SU-DHL-6 (cell line): ENCODE measurements around the gene TARBP1.

Source experiments
- H2AFZ ChIP-seq: fragments of 200-600 bp; sonication (generic); 2 replicates; pipeline ENCODE4 v1.6.1; 2014; ENCODE audit warnings: low read depth, mild to moderate bottlenecking, moderate library complexity, mixed read lengths, antibody characterized with exemption, low read length; ENCODE audit not compliant: severe bottlenecking
- H3F3A ChIP-seq: fragments of 200-600 bp; shearing (Covaris generic); 2 replicates; pipeline ENCODE4 v1.6.0; 2016; ENCODE audit warnings: antibody characterized with exemption, mild to moderate bottlenecking; ENCODE audit not compliant: insufficient read depth
- H3K27ac ChIP-seq: fragments of 200-600 bp; sonication (generic); 2 replicates; pipeline ENCODE4 v1.5.1; 2016; ENCODE audit warnings: low read depth, mild to moderate bottlenecking, low read length, moderate library complexity, mixed read lengths
- H3K27me3 ChIP-seq: fragments of 200-600 bp; sonication (generic), shearing (Covaris generic); 2 replicates; pipeline ENCODE4 v1.6.0; 2014; ENCODE audit warnings: mild to moderate bottlenecking, low read length
- H3K36me3 ChIP-seq: fragments of 200-600 bp; sonication (generic); 2 replicates; pipeline ENCODE4 v1.6.1; 2014; ENCODE audit warnings: mild to moderate bottlenecking, low read length, mixed read lengths
- H3K4me2 ChIP-seq: fragments of 300-600, 200-600 bp; shearing (Covaris generic), sonication (generic); 2 replicates; pipeline ENCODE4 v1.6.0; 2014; ENCODE audit warnings: low read length, low read depth, mild to moderate bottlenecking; ENCODE audit not compliant: poor library complexity, severe bottlenecking
- H3K4me3 ChIP-seq: fragments of 200-600 bp; sonication (generic); 2 replicates; pipeline ENCODE4 v1.5.1; 2014; ENCODE audit warnings: antibody characterized with exemption, low read length, mild to moderate bottlenecking, mixed read lengths; ENCODE audit not compliant: insufficient read depth, poor library complexity, severe bottlenecking
- H3K79me2 ChIP-seq: fragments of 200-600 bp; sonication (generic); 2 replicates; pipeline ENCODE4 v1.6.1; 2014; ENCODE audit warnings: mild to moderate bottlenecking, low read length, moderate library complexity; ENCODE audit not compliant: insufficient read depth
- H3K9ac ChIP-seq: fragments of 200-600 bp; sonication (generic); 2 replicates; pipeline ENCODE4 v1.7.0; 2014; ENCODE audit warnings: mild to moderate bottlenecking, low read length
- H3K9me2 ChIP-seq: fragments of 200-600 bp; sonication (generic); replicated peaks from 2 replicates; pipeline ENCODE4 v1.6.1; 2014; ENCODE audit warnings: low read length; ENCODE audit not compliant: insufficient read depth
- H3K9me3 ChIP-seq: fragments of 200-600 bp; sonication (generic); 2 replicates; pipeline ENCODE4 v1.6.1; 2014; ENCODE audit warnings: low read length, mixed read lengths; ENCODE audit not compliant: insufficient read depth
- H4K20me1 ChIP-seq: fragments of 200-600 bp; sonication (generic); 2 replicates; pipeline ENCODE4 v1.6.1; 2014; ENCODE audit warnings: low read depth, mild to moderate bottlenecking, antibody characterized with exemption, low read length, moderate library complexity, mixed read lengths
- EZH2phosphoT487 ChIP-seq: fragments of 200-600 bp; sonication (generic), shearing (Covaris generic); conservative IDR thresholded peaks from 2 replicates; pipeline ENCODE4 v1.6.1; 2018; ENCODE audit warnings: mild to moderate bottlenecking, antibody characterized with exemption, low read length, moderate library complexity, mixed read lengths
- TF ChIP-seq, protein P1 (sequence below): fragments of 200-600 bp; sonication (generic); IDR thresholded peaks from one replicate; pipeline ENCODE4 v1.5.1; 2017; ENCODE audit warnings: antibody characterized with exemption, mild to moderate bottlenecking, low read length, moderate library complexity; ENCODE audit not compliant: insufficient read depth, poor library complexity, severe bottlenecking

TARBP1 gene

DNA sequence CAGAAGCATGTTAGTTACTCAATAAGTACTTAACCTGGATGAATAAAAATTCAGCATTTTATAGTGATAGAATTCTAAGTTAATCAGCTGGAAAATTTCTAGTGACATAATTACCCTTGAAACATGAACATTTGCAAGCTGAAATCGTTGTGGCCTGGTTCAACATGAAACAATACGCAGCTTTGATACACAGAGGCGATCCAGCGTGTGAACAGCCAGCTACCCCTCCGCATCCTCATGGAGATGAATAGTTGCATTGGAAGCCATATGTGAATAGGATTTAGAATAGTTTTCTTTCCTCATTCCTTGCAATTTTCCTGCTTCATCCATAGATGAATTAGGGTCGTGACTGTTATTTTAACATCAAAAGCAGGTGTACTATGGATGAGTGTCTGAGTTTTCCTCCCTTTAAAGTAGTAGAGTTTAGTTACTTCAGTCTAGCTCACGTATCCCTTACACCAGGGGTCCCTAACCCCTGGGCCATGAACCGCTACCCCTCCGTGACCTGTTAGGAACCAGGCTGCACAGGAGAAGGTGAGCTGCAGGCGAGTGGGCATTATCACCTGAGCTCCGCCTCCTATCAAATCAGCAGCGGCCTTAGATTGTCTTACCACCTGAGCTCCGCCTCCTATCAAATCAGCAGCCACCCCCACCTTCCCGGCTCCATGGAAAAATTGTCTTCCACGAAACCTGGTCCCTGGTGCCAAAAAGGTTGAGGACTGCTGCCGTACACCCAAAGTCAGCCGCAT, 6.2 kb upstream of the TARBP1 start:
- Histone ChIP-seq H3K4me3 (no peak overlapping the region), H3K27ac (no peak overlapping the region), H4K20me1 (no peaks in the 10 kb centered on the region), H3K79me2 (no peaks in the 10 kb centered on the region), H3K9me3 (no peaks in the 10 kb centered on the region), H3K4me2 (no peak overlapping the region), H3K36me3 (no peaks in the 10 kb centered on the region), H3K9ac (no peak overlapping the region), H3K9me2 (no peaks in the 10 kb centered on the region), H3F3A (no peaks in the 10 kb centered on the region), H2AFZ (no peak overlapping the region), H3K27me3 (no peaks in the 10 kb centered on the region)
- TF ChIP-seq, protein P1, sequence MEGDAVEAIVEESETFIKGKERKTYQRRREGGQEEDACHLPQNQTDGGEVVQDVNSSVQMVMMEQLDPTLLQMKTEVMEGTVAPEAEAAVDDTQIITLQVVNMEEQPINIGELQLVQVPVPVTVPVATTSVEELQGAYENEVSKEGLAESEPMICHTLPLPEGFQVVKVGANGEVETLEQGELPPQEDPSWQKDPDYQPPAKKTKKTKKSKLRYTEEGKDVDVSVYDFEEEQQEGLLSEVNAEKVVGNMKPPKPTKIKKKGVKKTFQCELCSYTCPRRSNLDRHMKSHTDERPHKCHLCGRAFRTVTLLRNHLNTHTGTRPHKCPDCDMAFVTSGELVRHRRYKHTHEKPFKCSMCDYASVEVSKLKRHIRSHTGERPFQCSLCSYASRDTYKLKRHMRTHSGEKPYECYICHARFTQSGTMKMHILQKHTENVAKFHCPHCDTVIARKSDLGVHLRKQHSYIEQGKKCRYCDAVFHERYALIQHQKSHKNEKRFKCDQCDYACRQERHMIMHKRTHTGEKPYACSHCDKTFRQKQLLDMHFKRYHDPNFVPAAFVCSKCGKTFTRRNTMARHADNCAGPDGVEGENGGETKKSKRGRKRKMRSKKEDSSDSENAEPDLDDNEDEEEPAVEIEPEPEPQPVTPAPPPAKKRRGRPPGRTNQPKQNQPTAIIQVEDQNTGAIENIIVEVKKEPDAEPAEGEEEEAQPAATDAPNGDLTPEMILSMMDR, result no peak

DNA sequence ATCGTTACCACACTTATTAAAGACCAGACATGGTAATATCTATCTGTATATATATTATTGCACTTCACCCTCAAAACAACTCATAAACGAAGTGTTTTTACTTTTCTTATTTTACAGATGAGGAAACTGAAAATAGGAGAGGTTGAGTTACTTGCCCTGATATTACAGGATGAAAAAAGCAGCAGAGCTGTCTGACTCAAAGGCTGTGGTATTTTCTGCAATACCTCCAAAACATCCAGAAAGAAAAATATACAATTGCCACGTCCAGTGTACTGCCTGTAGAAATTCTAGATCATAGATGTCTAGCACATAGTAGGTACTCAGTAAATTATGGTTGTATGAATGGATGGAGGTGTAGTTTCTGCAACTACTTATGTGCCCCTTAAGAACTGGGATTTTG, 5.2 kb upstream of the TARBP1 start:
- Histone ChIP-seq H3K36me3 (no peaks in the 10 kb centered on the region), H3K79me2 (no peaks in the 10 kb centered on the region), H3F3A (no peaks in the 10 kb centered on the region), H2AFZ (no peak overlapping the region), H3K9me3 (no peaks in the 10 kb centered on the region), H3K4me3 (no peak overlapping the region), H3K27ac (no peak overlapping the region), H4K20me1 (no peaks in the 10 kb centered on the region), H3K4me2 (no peak overlapping the region), H3K9ac (no peak overlapping the region), H3K9me2 (no peaks in the 10 kb centered on the region), H3K27me3 (no peaks in the 10 kb centered on the region)
- TF ChIP-seq, protein P1, result no peak
- no peak for TF ChIP-seq EZH2phosphoT487

DNA sequence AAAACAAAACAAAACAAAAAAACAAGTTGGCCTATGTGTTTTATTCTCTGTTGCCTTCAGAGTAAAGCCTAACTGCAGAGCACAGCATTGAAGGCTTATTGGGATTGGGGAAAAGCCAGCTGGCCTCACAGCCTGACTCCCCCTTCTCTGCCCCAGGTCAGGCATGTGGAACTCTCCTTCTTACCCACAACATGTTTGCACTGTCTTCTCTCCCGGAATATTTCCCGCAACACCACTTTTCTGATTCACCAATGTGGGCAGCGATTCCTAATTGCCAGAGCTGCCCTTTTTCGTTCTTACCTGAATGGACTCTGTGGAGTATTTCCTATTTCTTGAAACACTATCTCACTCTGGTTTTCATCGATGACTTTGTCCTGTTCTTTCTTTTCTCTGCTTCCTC, 2.8 kb upstream of the TARBP1 start:
- Histone ChIP-seq H4K20me1 (no peaks in the 10 kb centered on the region), H2AFZ (no peak overlapping the region), H3K4me3 (no peak overlapping the region), H3F3A (no peaks in the 10 kb centered on the region; the same call in 1 of the 2 replicates), H3K9ac (no peak overlapping the region), H3K27me3 (no peaks in the 10 kb centered on the region), H3K36me3 (no peaks in the 10 kb centered on the region), H3K9me2 (no peaks in the 10 kb centered on the region), H3K79me2 (peaks cover 12% of the 10 kb centered on the region), H3K27ac (no peak overlapping the region), H3K4me2 (no peak overlapping the region), H3K9me3 (no peaks in the 10 kb centered on the region)
- TF ChIP-seq EZH2phosphoT487, result no peak
- TF ChIP-seq, protein P1, result no peak
